ENCODE data around the gene AGAP1. TPM values are rescaled to one million over a fixed set of nuclear protein-coding genes. Genes with fewer than 3 reads are reported as not detected.

Gene AGAP1
- total and polyA plus RNA-seq, 4 donors, result 2.0 to 8.5 (median 5.4) TPM

DNA sequence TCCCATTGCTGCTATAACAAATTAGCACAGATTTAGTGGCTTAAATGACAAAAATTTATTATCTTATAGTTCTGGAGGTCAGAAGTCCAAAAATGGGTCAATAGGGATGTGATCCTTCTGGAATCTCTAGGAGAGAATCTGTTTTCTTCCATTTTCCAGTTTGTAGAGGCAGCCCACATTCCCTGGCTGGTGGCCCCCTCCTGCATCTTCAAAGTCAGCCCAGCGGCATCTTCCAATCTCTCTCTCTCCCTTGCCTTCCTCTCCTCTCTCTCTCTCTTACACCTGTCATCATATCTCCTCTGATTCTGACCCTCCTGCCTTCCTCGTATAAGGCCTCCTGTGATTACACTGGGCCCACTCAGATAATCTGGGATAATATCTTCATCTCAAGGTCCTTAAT lies 3.9 kb upstream of the AGAP1 start:
- Histone ChIP-seq H3K9ac (ENCODE audit: low read depth in 1 of 2, low read length in 2 of 2) (no peak overlapping the region), H3K4me1 (ENCODE audit: control insufficient read depth in 4 of 4, insufficient read depth in 4 of 4, low read length in 3 of 4) (peaks cover 2 to 7% (median 5%) of the 10 kb centered on the region in 4 donors), H3K36me3 (ENCODE audit: control insufficient read depth in 4 of 4, insufficient read depth in 3 of 4, low read depth in 1 of 4, low read length in 3 of 4) (no peaks in the 10 kb centered on the region), H3K9me3 (ENCODE audit: control insufficient read depth in 4 of 4, low read length in 3 of 4) (no peaks in the 10 kb centered on the region), H3K27me3 (ENCODE audit: control insufficient read depth in 4 of 4, insufficient read depth in 4 of 4, low read length in 3 of 4) (no peaks in the 10 kb centered on the region), H3K4me3 (ENCODE audit: low read depth in 1 of 3, low read length in 3 of 3) (no peak overlapping the region), H3K27ac (ENCODE audit: low read depth in 1 of 2, low read length in 2 of 2) (no peak overlapping the region)
- WGBS, result 97% methylated on average over 2 of the region's 2 CpGs
- TF ChIP-seq FOXA2 (IDR thresholded peaks at IDR 0.05) (no peak), FOXA1 (IDR thresholded peaks at IDR 0.05) (no peak), HNF4A (conservative IDR thresholded peaks at IDR 0.05) (no peak), TAF1 (conservative IDR thresholded peaks at IDR 0.05) (no peak), YY1 (IDR thresholded peaks at IDR 0.05) (no peak), EGR1 (IDR thresholded peaks at IDR 0.05; ENCODE audit: low read depth in 2 of 2) (no peak), GABPA (IDR thresholded peaks at IDR 0.05 in 1 of 2, conservative IDR thresholded peaks at IDR 0.05 in 1 of 2) (no peak), RXRA (IDR thresholded peaks at IDR 0.05) (no peak), JUND (IDR thresholded peaks at IDR 0.05) (no peak), NR2F2 (IDR thresholded peaks at IDR 0.05) (no peak), SP1 (IDR thresholded peaks at IDR 0.05) (no peak), RAD21 (IDR thresholded peaks at IDR 0.05) (no peak)
- TF ChIP-seq, protein P1, sequence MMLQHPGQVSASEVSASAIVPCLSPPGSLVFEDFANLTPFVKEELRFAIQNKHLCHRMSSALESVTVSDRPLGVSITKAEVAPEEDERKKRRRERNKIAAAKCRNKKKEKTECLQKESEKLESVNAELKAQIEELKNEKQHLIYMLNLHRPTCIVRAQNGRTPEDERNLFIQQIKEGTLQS (IDR thresholded peaks at IDR 0.05), result no peak
- TF ChIP-seq, protein P2, sequence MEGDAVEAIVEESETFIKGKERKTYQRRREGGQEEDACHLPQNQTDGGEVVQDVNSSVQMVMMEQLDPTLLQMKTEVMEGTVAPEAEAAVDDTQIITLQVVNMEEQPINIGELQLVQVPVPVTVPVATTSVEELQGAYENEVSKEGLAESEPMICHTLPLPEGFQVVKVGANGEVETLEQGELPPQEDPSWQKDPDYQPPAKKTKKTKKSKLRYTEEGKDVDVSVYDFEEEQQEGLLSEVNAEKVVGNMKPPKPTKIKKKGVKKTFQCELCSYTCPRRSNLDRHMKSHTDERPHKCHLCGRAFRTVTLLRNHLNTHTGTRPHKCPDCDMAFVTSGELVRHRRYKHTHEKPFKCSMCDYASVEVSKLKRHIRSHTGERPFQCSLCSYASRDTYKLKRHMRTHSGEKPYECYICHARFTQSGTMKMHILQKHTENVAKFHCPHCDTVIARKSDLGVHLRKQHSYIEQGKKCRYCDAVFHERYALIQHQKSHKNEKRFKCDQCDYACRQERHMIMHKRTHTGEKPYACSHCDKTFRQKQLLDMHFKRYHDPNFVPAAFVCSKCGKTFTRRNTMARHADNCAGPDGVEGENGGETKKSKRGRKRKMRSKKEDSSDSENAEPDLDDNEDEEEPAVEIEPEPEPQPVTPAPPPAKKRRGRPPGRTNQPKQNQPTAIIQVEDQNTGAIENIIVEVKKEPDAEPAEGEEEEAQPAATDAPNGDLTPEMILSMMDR (IDR thresholded peaks at IDR 0.05; ENCODE audit: low read depth, low read length, missing input control), result no peak
- DNase-seq (ENCODE audit: low spot score), result no peak

DNA sequence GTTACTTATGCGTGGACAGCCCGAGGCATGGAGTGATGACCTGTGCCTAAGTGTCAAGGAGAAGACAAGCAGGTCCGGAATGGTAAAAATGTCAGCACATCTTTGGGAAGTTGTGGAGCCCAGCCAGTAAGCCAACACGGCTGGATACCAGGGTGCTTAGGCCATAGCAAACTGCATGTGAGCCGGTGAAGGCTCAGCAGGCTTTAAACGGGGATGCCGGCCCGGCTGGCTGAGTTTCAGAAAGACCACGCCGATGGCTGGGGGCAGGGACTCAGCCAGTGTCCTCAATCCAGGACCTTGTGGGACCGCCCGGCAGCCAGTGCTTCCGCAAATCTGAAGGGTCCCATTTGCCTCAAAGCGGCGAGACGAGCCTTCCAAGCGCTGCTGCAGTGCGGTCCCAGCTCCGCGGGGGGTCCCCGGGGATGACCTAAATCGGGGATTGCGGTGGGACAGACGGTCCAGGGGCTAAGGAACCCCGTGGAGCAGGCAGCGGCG lies 946 bp upstream of the AGAP1 start:
- H3K9me3 ChIP-seq (ENCODE audit: control insufficient read depth in 4 of 4, low read length in 3 of 4), result no peaks in the 10 kb centered on the region
- TF ChIP-seq RAD21 (IDR thresholded peaks at IDR 0.05) (no peak), HNF4G (IDR thresholded peaks at IDR 0.05) (no peak), YY1 (IDR thresholded peaks at IDR 0.05) (no peak), TAF1 (conservative IDR thresholded peaks at IDR 0.05) (no peak), NR2F2 (IDR thresholded peaks at IDR 0.05) (no peak), SP1 (IDR thresholded peaks at IDR 0.05) (no peak)
- TF ChIP-seq, protein P3, sequence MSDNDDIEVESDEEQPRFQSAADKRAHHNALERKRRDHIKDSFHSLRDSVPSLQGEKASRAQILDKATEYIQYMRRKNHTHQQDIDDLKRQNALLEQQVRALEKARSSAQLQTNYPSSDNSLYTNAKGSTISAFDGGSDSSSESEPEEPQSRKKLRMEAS (IDR thresholded peaks at IDR 0.05), result no peak
- TF ChIP-seq, protein P2 (IDR thresholded peaks at IDR 0.05; ENCODE audit: low read depth, low read length, missing input control), result no peak
- peak overlapping the region; percentile 14 to 58 for H3K27ac ChIP-seq (ENCODE audit: low read depth in 1 of 2, low read length in 2 of 2)
- peak overlapping the region; percentile 12 to 88 (median 72) for H3K4me3 ChIP-seq (ENCODE audit: low read depth in 1 of 3, low read length in 3 of 3)
- peak overlapping the region in 1 of 2 donors; percentile 86 for H3K9ac ChIP-seq (ENCODE audit: low read depth in 1 of 2, low read length in 2 of 2)
- DNase-seq (ENCODE audit: low spot score), result no peak
- H3K27me3 ChIP-seq (ENCODE audit: control insufficient read depth in 4 of 4, insufficient read depth in 4 of 4, low read length in 3 of 4), result no peaks in the 10 kb centered on the region
- WGBS, result 28% methylated on average over 27 of the region's 27 CpGs
- no peaks in the 10 kb centered on the region for H3K36me3 ChIP-seq (ENCODE audit: control insufficient read depth in 4 of 4, insufficient read depth in 3 of 4, low read depth in 1 of 4, low read length in 3 of 4)
- H3K4me1 ChIP-seq (ENCODE audit: control insufficient read depth in 4 of 4, insufficient read depth in 4 of 4, low read length in 3 of 4), result peaks cover 6 to 22% (median 14%) of the 10 kb centered on the region in 4 donors

All from liver (tissue), 9 donors.